Transverse colon (tissue), 3 donors: ENCODE results near the gene GRIK4.

Experiments used
- EP300 ChIP-seq: sonication (generic); formaldehyde crosslinking; IDR thresholded peaks from one replicate; pipeline ENCODE4 v1.6.1; 2017; ENCODE audit warnings: antibody characterized with exemption, low read depth
- TF ChIP-seq, protein P1 (sequence below), 5 experiments: fragments of 200-600 bp in 3 of 5; fragments of 450-650 bp in 2 of 5; sonication (generic) in 3 of 5; IDR thresholded peaks; 1 replicate in 2 of 5; 2 replicates in 3 of 5; pipeline ENCODE4 v1.5.1; 2016 to 2017; ENCODE audit warnings: antibody characterized with exemption in 5 of 5, inconsistent platforms in 3 of 5, mild to moderate bottlenecking in 2 of 5, moderate library complexity in 1 of 5

DNA sequence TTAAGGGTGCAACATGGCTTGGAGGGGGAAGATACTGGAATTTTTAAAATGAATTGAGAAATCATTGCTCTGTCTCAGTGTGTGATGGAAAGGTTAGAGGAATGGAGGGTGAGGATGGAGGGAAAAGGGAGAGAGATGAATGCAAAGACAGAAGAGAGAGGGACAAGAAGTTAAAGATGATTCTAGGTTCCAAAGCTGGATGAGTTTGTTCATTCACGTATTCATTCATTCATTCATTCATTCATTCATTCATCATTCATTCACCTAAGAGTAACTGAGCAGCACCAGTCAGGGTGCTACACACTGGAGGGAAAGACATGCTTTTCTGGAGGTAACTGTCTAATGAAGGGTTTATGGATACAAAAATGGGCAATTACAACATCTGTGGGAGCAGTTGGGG is 209.2 kb downstream of the GRIK4 start:
- TF ChIP-seq, protein P1, sequence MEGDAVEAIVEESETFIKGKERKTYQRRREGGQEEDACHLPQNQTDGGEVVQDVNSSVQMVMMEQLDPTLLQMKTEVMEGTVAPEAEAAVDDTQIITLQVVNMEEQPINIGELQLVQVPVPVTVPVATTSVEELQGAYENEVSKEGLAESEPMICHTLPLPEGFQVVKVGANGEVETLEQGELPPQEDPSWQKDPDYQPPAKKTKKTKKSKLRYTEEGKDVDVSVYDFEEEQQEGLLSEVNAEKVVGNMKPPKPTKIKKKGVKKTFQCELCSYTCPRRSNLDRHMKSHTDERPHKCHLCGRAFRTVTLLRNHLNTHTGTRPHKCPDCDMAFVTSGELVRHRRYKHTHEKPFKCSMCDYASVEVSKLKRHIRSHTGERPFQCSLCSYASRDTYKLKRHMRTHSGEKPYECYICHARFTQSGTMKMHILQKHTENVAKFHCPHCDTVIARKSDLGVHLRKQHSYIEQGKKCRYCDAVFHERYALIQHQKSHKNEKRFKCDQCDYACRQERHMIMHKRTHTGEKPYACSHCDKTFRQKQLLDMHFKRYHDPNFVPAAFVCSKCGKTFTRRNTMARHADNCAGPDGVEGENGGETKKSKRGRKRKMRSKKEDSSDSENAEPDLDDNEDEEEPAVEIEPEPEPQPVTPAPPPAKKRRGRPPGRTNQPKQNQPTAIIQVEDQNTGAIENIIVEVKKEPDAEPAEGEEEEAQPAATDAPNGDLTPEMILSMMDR (IDR thresholded peaks at IDR 0.05) = no peak
- TF ChIP-seq EP300 = no peak
